K562 (cell line): ENCODE results near the gene DEPDC1. TPM values are rescaled to one million over a fixed set of nuclear protein-coding genes. Genes with fewer than 3 reads are reported as not detected.
A peak's percentile ranks its signal among the peaks of the same experiment; 100 is the strongest.

Source experiments
- BCOR ChIP-seq: fragments of 450-650 bp; IDR thresholded peaks from 2 replicates; pipeline ENCODE4 v1.6.1; 2016
- HEY1 ChIP-seq: fragments of 250-450 bp; sonication (Bioruptor Pico); IDR thresholded peaks from 2 replicates; pipeline ENCODE4 v1.5.0; 2020; ENCODE audit warnings: mild to moderate bottlenecking, moderate library complexity, borderline replicate concordance
- KDM5B ChIP-seq: fragments of 200-600 bp; sonication (generic); IDR thresholded peaks from 2 replicates; pipeline ENCODE4 v1.6.1; 2012; ENCODE audit warnings: low read depth, mild to moderate bottlenecking, moderate library complexity, low read length, control low read depth, inconsistent platforms; ENCODE audit not compliant: insufficient replicate concordance
- NCOR1 ChIP-seq: fragments of 450-650 bp; IDR thresholded peaks from 2 replicates; pipeline ENCODE4 v1.6.1; 2016; ENCODE audit warnings: mild to moderate bottlenecking, moderate library complexity
- polyA plus RNA-seq, 8 experiments: library from polyadenylated mRNA; depleted of rRNA in 4 of 8; stranded (reverse) in 5 of 8; unstranded in 3 of 8; fragments of >200 nt; fragmentation: Nextera tagmentation in 2 of 8; fragmentation: Illumina TruSeq in 1 of 8; extraction: Ambion mirVana in 2 of 8; extraction: Trizol in 1 of 8; gene quantifications; 2 replicates each; pipeline versions ENCODE4 v1.2.1 to v1.2.3, GENCODE V29; 2011 to 2014; ENCODE audit warnings: inconsistent platforms in 1 of 8, missing spikeins in 1 of 8
- total RNA-seq, 7 experiments: library from RNA; depleted of rRNA in 6 of 7; stranded (reverse); fragments of >200 nt in 6 of 7; fragmentation: Illumina TruSeq in 2 of 7; extraction: Trizol in 2 of 7; gene quantifications; 2 replicates each; pipeline versions ENCODE4 v1.2.1 to v1.2.3, GENCODE V29; 2011 to 2021; ENCODE audit warnings: low replicate concordance in 1 of 7
- TF ChIP-seq, protein P1 (sequence below), 3 experiments: IDR thresholded peaks in 2 of 3; conservative IDR thresholded peaks in 1 of 3; 2 replicates each; pipeline ENCODE4 v1.5.1; 2011 to 2012; ENCODE audit warnings: low read length in 3 of 3, mild to moderate bottlenecking in 3 of 3, control low read depth in 2 of 3, improper control_type of control experiment in 1 of 3, inconsistent platforms in 1 of 3, low read depth in 1 of 3, mixed read lengths in 1 of 3, moderate library complexity in 1 of 3; ENCODE audit not compliant: insufficient read depth in 2 of 3
- TF ChIP-seq, protein P2 (sequence below): fragments of 450-650 bp; IDR thresholded peaks from 2 replicates; pipeline ENCODE4 v1.6.1; 2018; ENCODE audit not compliant: partially characterized antibody

The DEPDC1 gene
- total and polyA plus RNA-seq, 9 of the 15 experiments (the other 6 are each of a cell fraction or from before 2014, with no cell fraction given), result 9.9 to 28.3 (median 17.8) TPM

DNA sequence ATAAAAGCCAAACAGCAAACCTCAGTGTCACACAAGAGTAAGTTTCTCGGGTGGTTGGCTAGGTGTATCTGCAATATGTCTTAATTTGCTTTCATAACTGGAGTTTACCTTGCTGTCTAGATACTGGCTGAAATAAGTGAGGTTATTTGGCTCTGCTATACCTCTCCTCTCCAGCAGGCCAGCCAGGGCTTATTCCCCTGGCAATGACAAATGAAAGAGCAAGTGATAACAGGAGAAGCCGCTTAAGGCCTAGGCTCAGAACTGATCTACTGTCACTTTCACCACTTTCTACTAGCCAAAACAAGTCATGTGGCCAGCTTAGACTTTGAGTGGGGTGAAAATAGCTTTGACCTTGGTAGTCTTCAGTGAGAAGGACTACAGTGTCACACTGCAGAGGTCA lies 42.3 kb downstream of the DEPDC1 start (continued):
- no peak for TF ChIP-seq HEY1 (CRISPR knock-in tag)
- TF ChIP-seq, protein P1, sequence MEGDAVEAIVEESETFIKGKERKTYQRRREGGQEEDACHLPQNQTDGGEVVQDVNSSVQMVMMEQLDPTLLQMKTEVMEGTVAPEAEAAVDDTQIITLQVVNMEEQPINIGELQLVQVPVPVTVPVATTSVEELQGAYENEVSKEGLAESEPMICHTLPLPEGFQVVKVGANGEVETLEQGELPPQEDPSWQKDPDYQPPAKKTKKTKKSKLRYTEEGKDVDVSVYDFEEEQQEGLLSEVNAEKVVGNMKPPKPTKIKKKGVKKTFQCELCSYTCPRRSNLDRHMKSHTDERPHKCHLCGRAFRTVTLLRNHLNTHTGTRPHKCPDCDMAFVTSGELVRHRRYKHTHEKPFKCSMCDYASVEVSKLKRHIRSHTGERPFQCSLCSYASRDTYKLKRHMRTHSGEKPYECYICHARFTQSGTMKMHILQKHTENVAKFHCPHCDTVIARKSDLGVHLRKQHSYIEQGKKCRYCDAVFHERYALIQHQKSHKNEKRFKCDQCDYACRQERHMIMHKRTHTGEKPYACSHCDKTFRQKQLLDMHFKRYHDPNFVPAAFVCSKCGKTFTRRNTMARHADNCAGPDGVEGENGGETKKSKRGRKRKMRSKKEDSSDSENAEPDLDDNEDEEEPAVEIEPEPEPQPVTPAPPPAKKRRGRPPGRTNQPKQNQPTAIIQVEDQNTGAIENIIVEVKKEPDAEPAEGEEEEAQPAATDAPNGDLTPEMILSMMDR (IDR thresholded peaks at IDR 0.05 in 2 of 3, conservative IDR thresholded peaks at IDR 0.05 in 1 of 3; ENCODE audit: insufficient read depth in 2 of 3, low read depth in 1 of 3, low read length in 3 of 3), result 0 out of 6 replicates have a peak, but pooled peaks of 1 of the 3 experiments have one; percentile 7
- no peak for TF ChIP-seq NCOR1
- TF ChIP-seq KDM5B, result no peak
- TF ChIP-seq, protein P2, sequence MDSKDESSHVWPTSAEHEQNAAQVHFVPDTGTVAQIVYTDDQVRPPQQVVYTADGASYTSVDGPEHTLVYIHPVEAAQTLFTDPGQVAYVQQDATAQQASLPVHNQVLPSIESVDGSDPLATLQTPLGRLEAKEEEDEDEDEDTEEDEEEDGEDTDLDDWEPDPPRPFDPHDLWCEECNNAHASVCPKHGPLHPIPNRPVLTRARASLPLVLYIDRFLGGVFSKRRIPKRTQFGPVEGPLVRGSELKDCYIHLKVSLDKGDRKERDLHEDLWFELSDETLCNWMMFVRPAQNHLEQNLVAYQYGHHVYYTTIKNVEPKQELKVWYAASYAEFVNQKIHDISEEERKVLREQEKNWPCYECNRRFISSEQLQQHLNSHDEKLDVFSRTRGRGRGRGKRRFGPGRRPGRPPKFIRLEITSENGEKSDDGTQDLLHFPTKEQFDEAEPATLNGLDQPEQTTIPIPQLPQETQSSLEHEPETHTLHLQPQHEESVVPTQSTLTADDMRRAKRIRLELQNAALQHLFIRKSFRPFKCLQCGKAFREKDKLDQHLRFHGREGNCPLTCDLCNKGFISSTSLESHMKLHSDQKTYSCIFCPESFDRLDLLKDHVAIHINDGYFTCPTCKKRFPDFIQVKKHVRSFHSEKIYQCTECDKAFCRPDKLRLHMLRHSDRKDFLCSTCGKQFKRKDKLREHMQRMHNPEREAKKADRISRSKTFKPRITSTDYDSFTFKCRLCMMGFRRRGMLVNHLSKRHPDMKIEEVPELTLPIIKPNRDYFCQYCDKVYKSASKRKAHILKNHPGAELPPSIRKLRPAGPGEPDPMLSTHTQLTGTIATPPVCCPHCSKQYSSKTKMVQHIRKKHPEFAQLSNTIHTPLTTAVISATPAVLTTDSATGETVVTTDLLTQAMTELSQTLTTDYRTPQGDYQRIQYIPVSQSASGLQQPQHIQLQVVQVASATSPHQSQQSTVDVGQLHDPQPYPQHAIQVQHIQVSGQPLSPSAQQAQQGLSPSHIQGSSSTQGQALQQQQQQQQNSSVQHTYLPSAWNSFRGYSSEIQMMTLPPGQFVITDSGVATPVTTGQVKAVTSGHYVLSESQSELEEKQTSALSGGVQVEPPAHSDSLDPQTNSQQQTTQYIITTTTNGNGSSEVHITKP, result no peak
- no peak for TF ChIP-seq BCOR
